GM12891 (cell line): ENCODE measurements around the gene NDN.

ENCODE experiments used
- DNase-seq: peaks from one replicate; pipeline ENCODE4 v3.0.0; 2011; ENCODE audit warnings: low spot score; ENCODE audit not compliant: insufficient read length
- FAIRE-seq: peaks from 2 replicates; lab custom pipeline; 2011; peaks lifted over from hg19 to GRCh38; lab: Jason Lieb, UNC
- PAX5 ChIP-seq: IDR thresholded peaks from 2 replicates; pipeline ENCODE4 v1.6.1; 2011; ENCODE audit warnings: low read length, moderate library complexity, mild to moderate bottlenecking; ENCODE audit not compliant: insufficient read depth, severe bottlenecking
- POLR2A ChIP-seq: IDR thresholded peaks from 2 replicates; pipeline ENCODE4 v1.6.1; 2011; ENCODE audit warnings: low read depth, low read length, control low read depth
- POLR2AphosphoS5 ChIP-seq: IDR thresholded peaks from 2 replicates; pipeline ENCODE4 v1.6.1; 2011; ENCODE audit warnings: low read depth, low read length, control low read depth
- POU2F2 ChIP-seq: IDR thresholded peaks from 2 replicates; pipeline ENCODE4 v1.6.1; 2011; ENCODE audit warnings: low read depth, mild to moderate bottlenecking, control low read depth, low read length, moderate library complexity
- SPI1 ChIP-seq: IDR thresholded peaks from 2 replicates; pipeline ENCODE4 v1.6.1; 2011; ENCODE audit warnings: low read depth, low read length, control low read depth
- TAF1 ChIP-seq: IDR thresholded peaks from 2 replicates; pipeline ENCODE4 v1.6.1; 2011; ENCODE audit warnings: low read depth, low read length, control low read depth

Gene NDN

DNA sequence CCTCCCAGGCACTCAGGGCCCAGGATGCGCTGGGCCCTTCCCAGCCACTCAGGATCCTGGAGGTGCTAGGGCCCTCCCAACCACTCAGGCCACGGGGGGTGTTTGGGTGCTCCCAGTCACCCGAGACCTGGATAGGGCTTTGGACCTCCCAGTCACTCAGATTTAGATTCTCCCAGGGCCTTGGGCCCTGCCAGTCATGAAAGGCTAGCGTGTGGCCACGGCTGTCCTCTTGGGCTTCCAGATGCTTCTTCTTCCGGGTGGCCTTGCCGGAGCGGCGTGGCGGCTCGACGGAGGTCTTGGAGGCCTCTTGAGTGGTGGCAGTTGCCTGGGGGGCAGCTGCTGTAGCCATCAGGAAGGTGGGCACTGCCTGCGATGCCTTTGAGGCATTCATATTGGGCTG is 42.3 kb downstream of the NDN start:
- DNase-seq (no peak), FAIRE-seq (no peak)
- no peak for TF ChIP-seq POU2F2
- TF ChIP-seq TAF1: no peak
- TF ChIP-seq PAX5: no peak
- no peak for TF ChIP-seq SPI1
- no peak for TF ChIP-seq POLR2A
- TF ChIP-seq POLR2AphosphoS5: no peak

DNA sequence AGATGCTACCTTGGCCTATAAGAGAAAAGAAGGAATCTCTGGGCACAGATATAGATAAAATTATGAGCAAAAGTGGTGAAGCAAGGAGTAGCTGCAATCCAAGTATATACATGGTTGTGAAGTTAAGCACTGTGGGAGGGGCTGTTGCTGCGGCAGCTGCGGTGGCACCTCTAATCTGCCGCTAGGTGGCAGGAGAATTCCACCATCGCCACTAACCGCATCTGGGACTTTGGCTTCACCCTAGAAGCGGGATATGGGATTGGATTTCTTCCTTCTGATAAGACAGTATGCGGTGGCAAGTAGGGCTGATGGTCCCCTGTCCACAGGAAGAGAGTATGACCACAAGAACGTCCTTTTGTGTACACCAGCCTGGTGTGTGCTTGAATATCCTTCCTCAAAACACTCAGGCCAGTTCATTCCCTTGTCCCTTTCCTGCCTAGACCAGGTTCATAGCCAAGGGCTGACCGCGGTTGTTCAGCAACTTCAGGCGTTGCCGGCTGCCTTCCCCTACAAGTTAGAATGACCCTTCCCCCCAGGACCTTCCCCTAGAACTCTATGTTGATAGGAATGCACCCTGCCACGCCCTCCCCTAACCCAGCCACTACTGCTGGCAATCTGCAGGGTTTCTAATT is 44.6 kb downstream of the NDN start:
- TF ChIP-seq POU2F2 (no peak), SPI1 (no peak), POLR2A (no peak), POLR2AphosphoS5 (no peak), TAF1 (no peak), PAX5 (no peak)
- peak; percentile 76 for FAIRE-seq
- DNase-seq: peak; percentile 53
